ENCODE results near the gene VPS54. TPM values are rescaled to one million over a fixed set of nuclear protein-coding genes. Genes with fewer than 3 reads are reported as not detected.
"Not testable (repeated sequence)": the region's sequence is repeated elsewhere in the genome, so short reads cannot be mapped to it uniquely, and the experiment has no call there.

Gene VPS54
- total RNA-seq, 1 donor from 2014 or later: 4.6 TPM

DNA sequence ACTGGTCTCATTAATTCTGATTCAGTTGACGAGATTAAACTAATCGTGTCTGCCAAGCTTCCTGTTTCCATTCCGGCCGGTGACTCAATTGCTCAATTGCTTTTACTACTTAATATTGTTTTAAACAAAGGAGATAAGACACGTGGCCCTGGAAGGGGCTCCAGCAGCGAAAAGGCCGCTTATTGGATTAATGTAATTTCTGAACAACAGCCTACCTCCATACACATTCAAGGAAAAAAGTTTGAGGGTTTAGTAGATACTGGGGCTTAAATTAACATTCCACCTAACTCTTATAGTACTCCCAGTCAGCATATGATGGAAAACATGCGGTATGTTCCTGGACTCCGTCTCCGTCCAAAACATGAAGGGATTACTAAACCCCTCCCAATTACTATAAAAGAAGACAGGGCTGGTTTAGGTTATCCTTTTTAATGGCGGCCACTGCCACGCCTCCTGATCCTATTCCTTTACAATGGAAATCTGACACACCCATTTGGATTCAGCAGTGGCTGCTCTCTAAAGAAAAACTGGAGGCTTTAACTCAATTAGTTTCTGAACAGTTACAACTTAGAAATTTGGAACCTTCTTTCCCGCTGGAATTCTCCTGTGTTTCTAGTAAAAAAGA, 27.1 kb downstream of the VPS54 start:
- no peak for DNase-seq (ENCODE audit: low spot score in 2 of 2)
- H3K9me3 ChIP-seq: peaks cover 0 to 5% of the 10 kb centered on the region in 2 donors
- no peak overlapping the region for H3K4me3 ChIP-seq
- TF ChIP-seq CTCF (IDR thresholded peaks at IDR 0.05): no peak
- H3K36me3 ChIP-seq: no peaks in the 10 kb centered on the region
- no peaks in the 10 kb centered on the region for H3K27me3 ChIP-seq
- H3K27ac ChIP-seq: no peak overlapping the region
- intact Hi-C loops (cut with DNase I): no loop called here
- H3K4me1 ChIP-seq: no peaks in the 10 kb centered on the region

DNA sequence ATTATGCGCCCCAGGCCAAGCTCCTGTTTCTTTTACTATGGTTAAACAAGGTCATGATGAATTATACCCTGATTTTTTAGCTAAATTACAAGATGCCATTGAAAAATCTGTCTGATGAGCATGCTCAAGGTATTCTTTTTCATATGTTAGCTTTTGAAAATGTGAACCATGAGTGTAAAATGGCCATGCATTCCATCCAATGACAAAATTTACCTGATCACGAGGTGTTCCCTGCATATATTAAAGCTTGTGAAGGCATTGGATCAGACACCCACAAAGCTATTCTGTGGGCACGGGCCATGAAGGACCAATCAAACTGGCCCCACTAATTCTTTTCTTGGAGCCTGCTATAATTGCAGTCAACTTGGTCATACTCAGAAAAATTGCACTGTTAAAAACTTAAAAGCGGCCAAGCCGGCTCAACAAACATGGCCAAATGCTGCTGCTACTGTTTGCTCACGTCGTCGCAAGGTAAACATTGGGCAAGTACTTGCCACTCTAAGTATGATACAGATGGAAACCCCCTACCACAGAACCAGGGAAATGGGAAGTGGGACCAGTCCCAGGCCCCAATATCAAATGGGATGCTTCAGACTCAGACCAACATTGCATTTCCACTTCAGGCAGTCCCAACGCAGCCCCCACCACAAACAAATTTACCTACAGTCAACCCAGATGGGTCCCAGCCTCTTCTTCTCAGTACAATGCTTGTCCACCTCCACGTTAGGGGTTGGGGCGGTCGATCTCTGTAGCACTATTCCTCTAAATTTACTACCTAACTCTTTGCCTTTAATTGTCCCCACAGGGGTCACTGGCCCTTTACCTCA, 27.8 kb downstream of the VPS54 start:
- H3K4me1 ChIP-seq; H3K9me3 ChIP-seq; H3K27me3 ChIP-seq; DNase-seq (ENCODE audit: low spot score in 2 of 2); H3K4me3 ChIP-seq; H3K27ac ChIP-seq; intact Hi-C loops (cut with DNase I); H3K36me3 ChIP-seq: not testable (repeated sequence)

DNA sequence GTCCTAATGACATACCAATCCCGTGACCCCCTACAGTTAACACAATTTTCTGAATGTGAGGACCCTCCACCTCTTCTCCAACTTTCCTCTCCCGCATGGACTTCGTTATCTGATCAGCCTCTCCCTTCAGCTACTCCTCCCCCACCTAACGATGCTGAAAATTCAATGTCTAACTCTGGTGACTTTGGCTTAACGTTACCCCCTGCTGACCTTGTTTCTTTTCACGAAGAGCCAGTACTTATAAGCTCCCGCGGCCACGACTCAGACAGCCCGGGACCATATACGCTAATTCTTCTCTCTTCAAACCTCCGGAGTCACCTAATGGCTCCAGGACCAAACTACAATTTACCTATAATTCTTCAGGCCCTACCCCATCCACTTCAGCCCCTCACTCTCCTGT, 29.2 kb downstream of the VPS54 start:
- Histone ChIP-seq H3K27me3 (no peaks in the 10 kb centered on the region), H3K36me3 (no peaks in the 10 kb centered on the region), H3K4me1 (no peaks in the 10 kb centered on the region), H3K4me3 (no peak overlapping the region), H3K27ac (no peak overlapping the region), H3K9me3 (peaks cover 0 to 5% of the 10 kb centered on the region in 2 donors)
- DNase-seq (ENCODE audit: low spot score in 2 of 2): no peak
- no peak for TF ChIP-seq CTCF (IDR thresholded peaks at IDR 0.05)
- intact Hi-C loops (cut with DNase I): no loop called here

DNA sequence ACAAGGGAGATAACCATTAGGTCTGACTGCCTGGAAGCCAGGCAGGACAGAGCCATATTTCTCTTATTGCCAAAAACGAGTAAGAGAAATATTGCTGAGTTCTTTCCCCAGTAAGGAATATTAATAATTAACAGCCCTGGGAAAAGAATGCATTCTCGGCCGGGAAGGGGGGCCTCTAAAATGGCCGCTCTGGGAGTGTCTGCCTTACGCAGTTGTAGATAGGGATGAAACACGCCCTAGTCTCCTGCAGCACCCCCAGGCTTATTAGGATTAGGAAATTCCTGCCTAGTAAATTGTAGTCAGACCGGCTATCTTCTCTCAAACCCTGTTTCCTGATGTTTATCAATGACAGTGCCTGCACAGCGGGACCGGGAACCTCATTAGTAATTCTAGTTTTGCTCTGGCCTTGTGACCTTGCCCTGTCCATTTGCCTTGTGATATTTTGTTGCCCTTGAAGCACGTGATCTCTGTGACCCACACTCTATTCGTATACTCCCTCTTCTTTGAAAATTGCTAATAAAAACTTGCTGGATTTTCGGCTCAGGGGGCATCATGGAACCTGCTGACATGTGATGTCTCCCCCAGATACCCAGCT, 30.3 kb downstream of the VPS54 start:
- DNase-seq (ENCODE audit: low spot score in 2 of 2); H3K36me3 ChIP-seq; intact Hi-C loops (cut with DNase I): not testable (repeated sequence)

DNA sequence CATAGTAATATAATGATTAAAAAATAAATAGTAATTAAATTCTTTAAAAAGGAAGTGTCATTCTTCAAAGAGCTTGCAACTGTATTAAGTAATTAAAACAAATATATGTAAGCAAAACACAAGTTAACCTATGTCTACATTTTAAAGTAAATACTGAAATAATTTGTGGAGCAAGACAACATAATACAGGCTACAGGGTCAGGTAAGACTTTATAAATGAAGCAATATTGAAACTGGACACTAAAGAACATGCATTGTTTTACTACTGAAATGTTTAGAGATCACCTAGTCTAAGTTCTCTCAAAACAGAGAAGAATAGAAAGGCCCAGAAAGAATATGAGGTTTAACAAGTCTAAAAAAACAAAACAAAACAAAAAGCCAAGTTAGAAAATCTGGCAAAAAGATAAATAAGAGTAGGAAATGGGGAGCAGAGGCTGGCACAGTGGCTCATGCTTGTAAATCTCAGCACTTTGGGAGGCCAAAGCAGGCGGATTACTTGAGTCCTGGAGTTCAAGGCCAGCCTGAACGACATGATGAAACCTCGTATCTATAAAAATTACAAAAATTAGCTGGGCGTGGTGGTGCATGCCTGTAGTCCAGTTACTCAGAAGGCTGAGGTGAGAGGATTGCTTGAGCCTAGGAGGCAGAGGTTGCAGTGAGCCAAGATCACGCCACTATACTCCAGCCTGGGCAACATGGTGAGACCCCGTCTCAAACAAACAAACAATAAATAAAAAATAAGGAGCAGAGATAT, 34.4 kb downstream of the VPS54 start:
- H3K4me1 ChIP-seq: no peaks in the 10 kb centered on the region
- H3K9me3 ChIP-seq: peaks cover 0 to 5% of the 10 kb centered on the region in 2 donors
- no peak overlapping the region for H3K4me3 ChIP-seq
- intact Hi-C loops (cut with DNase I): no loop called here
- H3K27ac ChIP-seq: no peak overlapping the region
- no peak for TF ChIP-seq CTCF (IDR thresholded peaks at IDR 0.05)
- H3K36me3 ChIP-seq: peaks cover 0 to 15% of the 10 kb centered on the region in 2 donors
- no peak for DNase-seq (ENCODE audit: low spot score in 2 of 2)
- H3K27me3 ChIP-seq: no peaks in the 10 kb centered on the region

More for the DNA sequence above, 30.3 kb downstream of the VPS54 start:
- not testable (repeated sequence) for H3K27ac ChIP-seq, H3K9me3 ChIP-seq, H3K4me1 ChIP-seq, H3K27me3 ChIP-seq, H3K4me3 ChIP-seq

GRCh38 chr2:63983986-63984605, 35.1 kb downstream of the VPS54 start:
- DNase-seq (ENCODE audit: low spot score in 2 of 2): no peak
- no peak for TF ChIP-seq CTCF (IDR thresholded peaks at IDR 0.05)
- Histone ChIP-seq H3K27me3 (no peaks in the 10 kb centered on the region), H3K36me3 (peaks cover 0 to 19% of the 10 kb centered on the region in 2 donors), H3K4me1 (no peaks in the 10 kb centered on the region), H3K4me3 (no peak overlapping the region), H3K9me3 (no peaks in the 10 kb centered on the region), H3K27ac (no peak overlapping the region)
- intact Hi-C loops (cut with DNase I): no loop called here
